Liver (tissue), 9 donors: ENCODE results near the gene HCFC1. TPM values are rescaled to one million over a fixed set of nuclear protein-coding genes. Genes with fewer than 3 reads are reported as not detected.

Source experiments
- DNase-seq: peaks from one replicate; pipeline ENCODE4 v3.0.0-alpha.2; 2017; ENCODE audit warnings: low spot score
- H3K27ac ChIP-seq, 2 donors: one replicate each; pipeline ENCODE4 v1.7.0; 2013; ENCODE audit warnings: inconsistent platforms in 2 of 2, low read length in 2 of 2, control low read depth in 1 of 2, low read depth in 1 of 2, mild to moderate bottlenecking in 1 of 2
- H3K27me3 ChIP-seq, 4 donors: one replicate each; pipeline versions ENCODE4 v1.6.1 to v1.7.0; 2013; ENCODE audit warnings: low read length in 3 of 4, inconsistent platforms in 1 of 4, mild to moderate bottlenecking in 1 of 4, moderate library complexity in 1 of 4; ENCODE audit not compliant: control insufficient read depth in 4 of 4, insufficient read depth in 4 of 4
- H3K36me3 ChIP-seq, 4 donors: one replicate each; pipeline versions ENCODE4 v1.6.1 to v1.7.0; 2013; ENCODE audit warnings: low read length in 3 of 4, mild to moderate bottlenecking in 3 of 4, low read depth in 1 of 4, moderate library complexity in 1 of 4; ENCODE audit not compliant: control insufficient read depth in 4 of 4, insufficient read depth in 3 of 4
- H3K4me1 ChIP-seq, 4 donors: one replicate each; pipeline versions ENCODE4 v1.6.1 to v1.7.0; 2013; ENCODE audit warnings: low read length in 3 of 4, mild to moderate bottlenecking in 3 of 4, moderate library complexity in 1 of 4; ENCODE audit not compliant: control insufficient read depth in 4 of 4, insufficient read depth in 4 of 4
- H3K4me3 ChIP-seq, 3 donors: one replicate each; pipeline versions ENCODE4 v1.6.1 to v1.7.0; 2013; ENCODE audit warnings: low read length in 3 of 3, control low read depth in 1 of 3, low read depth in 1 of 3, mild to moderate bottlenecking in 1 of 3
- H3K9ac ChIP-seq, 2 donors: one replicate each; pipeline ENCODE4 v1.7.0; 2013; ENCODE audit warnings: low read length in 2 of 2, mild to moderate bottlenecking in 2 of 2, moderate library complexity in 2 of 2, control low read depth in 1 of 2, low read depth in 1 of 2
- H3K9me3 ChIP-seq, 4 donors: one replicate each; pipeline versions ENCODE4 v1.6.1 to v1.7.0; 2013; ENCODE audit warnings: low read length in 3 of 4; ENCODE audit not compliant: control insufficient read depth in 4 of 4
- ATF3 ChIP-seq: IDR thresholded peaks from 2 replicates; pipeline ENCODE4 v1.6.1; 2016; ENCODE audit warnings: antibody characterized with exemption
- EGR1 ChIP-seq, 2 donors: IDR thresholded peaks; 2 replicates each; pipeline ENCODE4 v1.6.1; 2016 to 2018; ENCODE audit warnings: antibody characterized with exemption in 2 of 2, low read depth in 2 of 2
- FOXA1 ChIP-seq: IDR thresholded peaks from 2 replicates; pipeline ENCODE4 v1.6.1; 2016; ENCODE audit warnings: antibody characterized with exemption
- FOXA2 ChIP-seq: IDR thresholded peaks from 2 replicates; pipeline ENCODE4 v1.6.1; 2016; ENCODE audit warnings: antibody characterized with exemption
- GABPA ChIP-seq, 2 donors: IDR thresholded peaks in 1 of 2; conservative IDR thresholded peaks in 1 of 2; 2 replicates each; pipeline ENCODE4 v1.6.1; 2016; ENCODE audit warnings: antibody characterized with exemption in 2 of 2, mild to moderate bottlenecking in 1 of 2, moderate library complexity in 1 of 2
- HNF4A ChIP-seq, 2 donors: conservative IDR thresholded peaks; 2 replicates each; pipeline ENCODE4 v1.6.1; 2016; ENCODE audit warnings: antibody characterized with exemption in 2 of 2, mild to moderate bottlenecking in 2 of 2
- HNF4G ChIP-seq: IDR thresholded peaks from 2 replicates; pipeline ENCODE4 v1.6.1; 2016; ENCODE audit warnings: antibody characterized with exemption
- JUND ChIP-seq, 2 donors: IDR thresholded peaks; 2 replicates each; pipeline ENCODE4 v1.6.1; 2016; ENCODE audit warnings: antibody characterized with exemption in 2 of 2
- NR2F2 ChIP-seq: IDR thresholded peaks from 2 replicates; pipeline ENCODE4 v1.6.1; 2016; ENCODE audit warnings: antibody characterized with exemption
- REST ChIP-seq: IDR thresholded peaks from 2 replicates; pipeline ENCODE4 v1.6.1; 2016; ENCODE audit warnings: antibody characterized with exemption, mild to moderate bottlenecking
- RXRA ChIP-seq, 2 donors: IDR thresholded peaks; 2 replicates each; pipeline ENCODE4 v1.6.1; 2017 to 2018; ENCODE audit warnings: antibody characterized with exemption in 2 of 2, mild to moderate bottlenecking in 1 of 2
- SP1 ChIP-seq: IDR thresholded peaks from 2 replicates; pipeline ENCODE4 v1.6.1; 2018; ENCODE audit warnings: antibody characterized with exemption, mild to moderate bottlenecking
- TAF1 ChIP-seq: conservative IDR thresholded peaks from 2 replicates; pipeline ENCODE4 v1.6.1; 2016; ENCODE audit warnings: antibody characterized with exemption, mild to moderate bottlenecking
- YY1 ChIP-seq: IDR thresholded peaks from 2 replicates; pipeline ENCODE4 v1.6.1; 2016; ENCODE audit warnings: antibody characterized with exemption, mild to moderate bottlenecking
- ZBTB33 ChIP-seq: IDR thresholded peaks from 2 replicates; pipeline ENCODE4 v1.6.1; 2016; ENCODE audit warnings: antibody characterized with exemption
- WGBS: extraction: QIAGEN DNeasy Blood & Tissue Kit; methylation state at CpG from one replicate; pipeline ENCODE4 v1.1.7; 2013; 5-methylcytosine and 5-hydroxymethylcytosine counted together
- polyA plus RNA-seq, 2 donors: library from polyadenylated mRNA; stranded (reverse) in 1 of 2; unstranded in 1 of 2; fragments of 200-250 nt in 1 of 2; fragments of >200 nt in 1 of 2; fragmentation: Nextera tagmentation in 1 of 2; extraction: Ambion mirVana in 1 of 2; gene quantifications; one replicate each; pipeline versions ENCODE4 v1.2.1 to v1.2.3, GENCODE V29; 2013 to 2015
- total RNA-seq, 2 donors: library from RNA; depleted of rRNA; stranded (reverse); fragments of >200 nt; gene quantifications; one replicate each; pipeline ENCODE4 v1.2.3, GENCODE V29; 2014
- TF ChIP-seq, protein P1 (sequence below): fragments of 150-350 bp; IDR thresholded peaks from 2 replicates; pipeline ENCODE4 v1.5.1; 2017; ENCODE audit warnings: improper control_type of control experiment, low read depth, low read length; ENCODE audit not compliant: missing input control
- TF ChIP-seq, protein P2 (sequence below): IDR thresholded peaks from 2 replicates; pipeline ENCODE4 v1.6.1; 2016; ENCODE audit warnings: antibody characterized with exemption
- donor health status: healthy.
- donor health status: healthy.
- donor health status: healthy.
- donor health status: healthy.
- donor health status: healthy.

HCFC1 gene
- total and polyA plus RNA-seq, 4 donors = 7.9 to 26.9 (median 13.9) TPM

GRCh38 chrX:153953892-153954557, 17.6 kb downstream of the HCFC1 start:
- H3K4me1 ChIP-seq = peaks cover 0 to 5% (median 0%) of the 10 kb centered on the region in 4 donors
- peaks cover 23 to 92% (median 35%) of the 10 kb centered on the region in 4 donors for H3K36me3 ChIP-seq
- TF ChIP-seq JUND (IDR thresholded peaks at IDR 0.05) (no peak), REST (no peak), FOXA2 (no peak), FOXA1 (no peak), YY1 (no peak), EGR1 (IDR thresholded peaks at IDR 0.05; ENCODE audit: low read depth in 2 of 2) (no peak), SP1 (no peak), NR2F2 (no peak), RXRA (IDR thresholded peaks at IDR 0.05) (no peak), HNF4G (no peak), HNF4A (conservative IDR thresholded peaks at IDR 0.05) (no peak), ATF3 (no peak), GABPA (IDR thresholded peaks at IDR 0.05 in 1 of 2, conservative IDR thresholded peaks at IDR 0.05 in 1 of 2) (no peak), ZBTB33 (no peak), TAF1 (no peak)
- TF ChIP-seq, protein P1, sequence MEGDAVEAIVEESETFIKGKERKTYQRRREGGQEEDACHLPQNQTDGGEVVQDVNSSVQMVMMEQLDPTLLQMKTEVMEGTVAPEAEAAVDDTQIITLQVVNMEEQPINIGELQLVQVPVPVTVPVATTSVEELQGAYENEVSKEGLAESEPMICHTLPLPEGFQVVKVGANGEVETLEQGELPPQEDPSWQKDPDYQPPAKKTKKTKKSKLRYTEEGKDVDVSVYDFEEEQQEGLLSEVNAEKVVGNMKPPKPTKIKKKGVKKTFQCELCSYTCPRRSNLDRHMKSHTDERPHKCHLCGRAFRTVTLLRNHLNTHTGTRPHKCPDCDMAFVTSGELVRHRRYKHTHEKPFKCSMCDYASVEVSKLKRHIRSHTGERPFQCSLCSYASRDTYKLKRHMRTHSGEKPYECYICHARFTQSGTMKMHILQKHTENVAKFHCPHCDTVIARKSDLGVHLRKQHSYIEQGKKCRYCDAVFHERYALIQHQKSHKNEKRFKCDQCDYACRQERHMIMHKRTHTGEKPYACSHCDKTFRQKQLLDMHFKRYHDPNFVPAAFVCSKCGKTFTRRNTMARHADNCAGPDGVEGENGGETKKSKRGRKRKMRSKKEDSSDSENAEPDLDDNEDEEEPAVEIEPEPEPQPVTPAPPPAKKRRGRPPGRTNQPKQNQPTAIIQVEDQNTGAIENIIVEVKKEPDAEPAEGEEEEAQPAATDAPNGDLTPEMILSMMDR = no peak
- TF ChIP-seq, protein P2, sequence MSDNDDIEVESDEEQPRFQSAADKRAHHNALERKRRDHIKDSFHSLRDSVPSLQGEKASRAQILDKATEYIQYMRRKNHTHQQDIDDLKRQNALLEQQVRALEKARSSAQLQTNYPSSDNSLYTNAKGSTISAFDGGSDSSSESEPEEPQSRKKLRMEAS = no peak
- no peaks in the 10 kb centered on the region for H3K27me3 ChIP-seq
- H3K9me3 ChIP-seq = no peaks in the 10 kb centered on the region
- no peak overlapping the region for H3K9ac ChIP-seq
- 88% methylated on average over 33 of the region's 33 CpGs for WGBS
- no peak overlapping the region for H3K27ac ChIP-seq
- no peak overlapping the region for H3K4me3 ChIP-seq
- DNase-seq = no peak
